ENCODE data around the gene YWHAG. TPM values are rescaled to one million over a fixed set of nuclear protein-coding genes. Genes with fewer than 3 reads are reported as not detected.

The YWHAG gene
- total RNA-seq, 2 experiments from 2014 or later = 42.6 to 126 TPM

DNA sequence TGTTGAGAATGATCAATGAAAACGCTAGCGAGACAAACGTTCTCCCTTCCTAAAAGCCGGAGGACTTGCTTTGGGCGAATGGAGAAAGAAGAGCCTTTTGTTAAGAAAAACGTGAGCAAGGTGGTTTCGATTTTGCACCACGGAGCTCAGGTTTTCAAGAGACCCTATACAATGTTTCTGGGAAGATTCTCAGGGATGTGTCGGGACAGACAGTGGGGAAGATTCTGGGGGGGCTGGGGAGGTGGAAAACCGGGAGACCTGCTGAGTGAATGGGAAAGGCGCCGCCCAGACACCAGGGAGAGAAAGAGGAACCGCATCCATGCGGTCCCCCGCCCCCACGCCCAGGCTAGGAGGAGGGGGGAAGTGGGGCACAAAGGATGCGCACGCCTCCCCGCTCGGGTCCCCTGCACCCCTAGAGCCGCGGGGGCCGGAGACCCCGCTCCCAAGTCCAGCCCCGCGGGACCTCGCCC, 745 bp downstream of the YWHAG start:
- H3K9me3 ChIP-seq (ENCODE audit: low read length) = peaks cover 8% of the 10 kb centered on the region; the same call in 1 of the 2 replicates
- peak overlapping the region; percentile 96 for H3K4me3 ChIP-seq (ENCODE audit: low read depth, low read length, poor library complexity, severe bottlenecking)
- TF ChIP-seq EZH2phosphoT487 (IDR thresholded peaks at IDR 0.05; ENCODE audit: borderline replicate concordance, low read depth, low read length) = no peak
- TF ChIP-seq, protein P1, sequence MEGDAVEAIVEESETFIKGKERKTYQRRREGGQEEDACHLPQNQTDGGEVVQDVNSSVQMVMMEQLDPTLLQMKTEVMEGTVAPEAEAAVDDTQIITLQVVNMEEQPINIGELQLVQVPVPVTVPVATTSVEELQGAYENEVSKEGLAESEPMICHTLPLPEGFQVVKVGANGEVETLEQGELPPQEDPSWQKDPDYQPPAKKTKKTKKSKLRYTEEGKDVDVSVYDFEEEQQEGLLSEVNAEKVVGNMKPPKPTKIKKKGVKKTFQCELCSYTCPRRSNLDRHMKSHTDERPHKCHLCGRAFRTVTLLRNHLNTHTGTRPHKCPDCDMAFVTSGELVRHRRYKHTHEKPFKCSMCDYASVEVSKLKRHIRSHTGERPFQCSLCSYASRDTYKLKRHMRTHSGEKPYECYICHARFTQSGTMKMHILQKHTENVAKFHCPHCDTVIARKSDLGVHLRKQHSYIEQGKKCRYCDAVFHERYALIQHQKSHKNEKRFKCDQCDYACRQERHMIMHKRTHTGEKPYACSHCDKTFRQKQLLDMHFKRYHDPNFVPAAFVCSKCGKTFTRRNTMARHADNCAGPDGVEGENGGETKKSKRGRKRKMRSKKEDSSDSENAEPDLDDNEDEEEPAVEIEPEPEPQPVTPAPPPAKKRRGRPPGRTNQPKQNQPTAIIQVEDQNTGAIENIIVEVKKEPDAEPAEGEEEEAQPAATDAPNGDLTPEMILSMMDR (conservative IDR thresholded peaks at IDR 0.05; ENCODE audit: low read length) = no peak
- peak overlapping the region; percentile 54 for H3K27ac ChIP-seq (ENCODE audit: low read depth, low read length, poor library complexity, severe bottlenecking)
- H3K9me2 ChIP-seq (ENCODE audit: insufficient read depth, low read length) = no peaks in the 10 kb centered on the region
- peaks cover 56% of the 10 kb centered on the region for H3K79me2 ChIP-seq (ENCODE audit: insufficient read depth, low read depth, low read length)
- peaks cover 32% of the 10 kb centered on the region for H4K20me1 ChIP-seq (ENCODE audit: insufficient read depth, low read length)
- DNase-seq (ENCODE audit: low spot score) = peak; percentile 64
- intact Hi-C loops (cut with micrococcal nuclease; ENCODE audit: unreplicated experiment) = loop anchor here (2.0 to 5.0 kb wide), 3 partner anchors 35 to 311 kb away; partner anchors contain the start of genes MDH2 and STYXL1
- H3K36me3 ChIP-seq (ENCODE audit: insufficient read depth, low read length) = peaks cover 50% of the 10 kb centered on the region
- ChIA-PET CTCF (ENCODE audit: unreplicated experiment) (interaction anchor here (0.6 kb wide), 2 partner anchors 13 to 764 kb away, joined by 3 to 10 read pairs; no protein-coding TSS in a partner anchor), POLR2A (interaction anchor here (0.7 to 1.4 kb wide), 3 partner anchors 24 to 41 kb away, joined by 3 to 4 read pairs (median 3); no protein-coding TSS in a partner anchor)
- BruUV-seq (replicated peaks) = no TSS peak
- peaks cover 25% of the 10 kb centered on the region for H3K4me1 ChIP-seq (ENCODE audit: insufficient read depth, low read length, poor library complexity, severe bottlenecking)
- H2AFZ ChIP-seq (ENCODE audit: low read length) = peak overlapping the region; percentile 17; the same call in 1 of the 2 replicates
- H3K4me2 ChIP-seq (ENCODE audit: low read length) = peak overlapping the region; percentile 86

DNA sequence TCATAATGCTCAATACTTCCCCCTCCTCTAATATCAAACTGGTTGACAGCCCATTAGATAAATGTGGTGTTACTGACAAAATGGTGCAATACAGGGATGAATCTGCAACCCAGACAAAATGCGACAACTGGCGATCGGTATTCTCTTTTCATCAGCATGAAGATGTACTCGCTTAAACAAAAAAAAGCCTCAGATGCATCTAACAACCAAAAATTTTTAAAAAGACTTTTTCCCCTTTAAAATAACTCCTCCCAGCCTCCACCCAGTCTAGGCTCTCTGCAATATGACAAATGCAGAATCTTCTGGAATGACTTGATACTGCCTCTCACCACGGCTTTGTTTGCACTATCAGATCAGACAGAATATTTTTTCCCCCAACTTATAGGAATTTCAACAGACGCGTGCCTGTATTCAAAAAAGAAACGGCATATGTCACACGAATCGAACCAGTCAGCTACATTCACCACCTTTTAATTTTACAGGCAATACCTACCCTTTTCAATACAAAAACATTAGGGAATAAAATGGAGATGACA, 1.2 kb downstream of the YWHAG start:
- H3K9me2 ChIP-seq (ENCODE audit: insufficient read depth, low read length) = no peaks in the 10 kb centered on the region
- H3K4me1 ChIP-seq (ENCODE audit: insufficient read depth, low read length, poor library complexity, severe bottlenecking) = peaks cover 25% of the 10 kb centered on the region
- intact Hi-C loops (cut with micrococcal nuclease; ENCODE audit: unreplicated experiment) = loop anchor here (2.0 to 5.0 kb wide), 3 partner anchors 35 to 310 kb away; partner anchors contain the start of genes MDH2 and STYXL1
- POLR2A ChIA-PET = interaction anchor here (0.7 to 1.4 kb wide), 3 partner anchors 24 to 40 kb away, joined by 3 to 4 read pairs (median 3); no protein-coding TSS in a partner anchor
- peaks cover 8% of the 10 kb centered on the region; the same call in 1 of the 2 replicates for H3K9me3 ChIP-seq (ENCODE audit: low read length)
- H3K4me2 ChIP-seq (ENCODE audit: low read length) = peak overlapping the region; percentile 86
- peaks cover 55% of the 10 kb centered on the region for H3K36me3 ChIP-seq (ENCODE audit: insufficient read depth, low read length)
- BruUV-seq (replicated peaks) = no TSS peak
- H4K20me1 ChIP-seq (ENCODE audit: insufficient read depth, low read length) = peaks cover 34% of the 10 kb centered on the region
- TF ChIP-seq, protein P1 (conservative IDR thresholded peaks at IDR 0.05; ENCODE audit: low read length) = no peak
- TF ChIP-seq EZH2phosphoT487 (IDR thresholded peaks at IDR 0.05; ENCODE audit: borderline replicate concordance, low read depth, low read length) = no peak
- no peak overlapping the region; the same call in 1 of the 2 replicates for H2AFZ ChIP-seq (ENCODE audit: low read length)
- no peak for DNase-seq (ENCODE audit: low spot score)
- peaks cover 61% of the 10 kb centered on the region for H3K79me2 ChIP-seq (ENCODE audit: insufficient read depth, low read depth, low read length)
- H3K27ac ChIP-seq (ENCODE audit: low read depth, low read length, poor library complexity, severe bottlenecking) = peak overlapping the region; percentile 54
- H3K4me3 ChIP-seq (ENCODE audit: low read depth, low read length, poor library complexity, severe bottlenecking) = peak overlapping the region; percentile 96
- CTCF ChIA-PET (ENCODE audit: unreplicated experiment) = interaction anchor here (0.6 kb wide), 2 partner anchors 13 to 764 kb away, joined by 3 to 10 read pairs; no protein-coding TSS in a partner anchor
